Epithelial cell of esophagus (primary cell): ENCODE data around the gene SLC29A4.
A peak's percentile ranks its signal among the peaks of the same experiment; 100 is the strongest.
"Not testable (repeated sequence)": the region's sequence is repeated elsewhere in the genome, so short reads cannot be mapped to it uniquely, and the experiment has no call there.

Experiments
- DNase-seq: peaks from one replicate; pipeline ENCODE4 v3.0.0; 2010; ENCODE audit warnings: low read depth
- H3K4me3 ChIP-seq: 2 replicates; pipeline ENCODE4 v1.5.1; 2011; ENCODE audit warnings: mild to moderate bottlenecking, low read length, control low read depth
- TF ChIP-seq, protein P1 (sequence below): IDR thresholded peaks from 2 replicates; pipeline ENCODE4 v1.5.1; 2011; ENCODE audit warnings: low read depth, mild to moderate bottlenecking, low read length, control low read depth, inconsistent platforms; ENCODE audit not compliant: insufficient read depth; ENCODE audit errors: missing control alignments

Gene SLC29A4

DNA sequence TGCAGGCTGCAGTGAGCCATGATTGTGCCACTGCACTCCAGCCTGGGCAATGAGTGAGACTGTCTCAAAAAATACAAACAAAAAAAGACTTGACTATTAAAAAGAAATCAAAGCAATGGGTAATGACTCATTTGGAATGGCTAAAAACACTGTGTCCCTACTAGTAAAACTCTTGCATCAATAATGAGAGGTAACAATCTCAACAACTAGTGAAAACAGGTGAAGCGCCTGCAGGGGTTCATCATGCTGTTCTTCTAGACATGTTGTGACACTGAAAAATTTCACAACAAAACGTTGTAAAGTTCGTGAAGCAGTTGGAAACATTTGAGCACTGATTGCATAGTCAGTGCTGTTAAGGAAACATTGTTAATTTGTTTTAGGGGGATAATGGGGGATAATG lies 26.9 kb upstream of the SLC29A4 start:
- H3K4me3 ChIP-seq: no peak overlapping the region
- peak; percentile 91 for DNase-seq
- TF ChIP-seq, protein P1, sequence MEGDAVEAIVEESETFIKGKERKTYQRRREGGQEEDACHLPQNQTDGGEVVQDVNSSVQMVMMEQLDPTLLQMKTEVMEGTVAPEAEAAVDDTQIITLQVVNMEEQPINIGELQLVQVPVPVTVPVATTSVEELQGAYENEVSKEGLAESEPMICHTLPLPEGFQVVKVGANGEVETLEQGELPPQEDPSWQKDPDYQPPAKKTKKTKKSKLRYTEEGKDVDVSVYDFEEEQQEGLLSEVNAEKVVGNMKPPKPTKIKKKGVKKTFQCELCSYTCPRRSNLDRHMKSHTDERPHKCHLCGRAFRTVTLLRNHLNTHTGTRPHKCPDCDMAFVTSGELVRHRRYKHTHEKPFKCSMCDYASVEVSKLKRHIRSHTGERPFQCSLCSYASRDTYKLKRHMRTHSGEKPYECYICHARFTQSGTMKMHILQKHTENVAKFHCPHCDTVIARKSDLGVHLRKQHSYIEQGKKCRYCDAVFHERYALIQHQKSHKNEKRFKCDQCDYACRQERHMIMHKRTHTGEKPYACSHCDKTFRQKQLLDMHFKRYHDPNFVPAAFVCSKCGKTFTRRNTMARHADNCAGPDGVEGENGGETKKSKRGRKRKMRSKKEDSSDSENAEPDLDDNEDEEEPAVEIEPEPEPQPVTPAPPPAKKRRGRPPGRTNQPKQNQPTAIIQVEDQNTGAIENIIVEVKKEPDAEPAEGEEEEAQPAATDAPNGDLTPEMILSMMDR: no peak

DNA sequence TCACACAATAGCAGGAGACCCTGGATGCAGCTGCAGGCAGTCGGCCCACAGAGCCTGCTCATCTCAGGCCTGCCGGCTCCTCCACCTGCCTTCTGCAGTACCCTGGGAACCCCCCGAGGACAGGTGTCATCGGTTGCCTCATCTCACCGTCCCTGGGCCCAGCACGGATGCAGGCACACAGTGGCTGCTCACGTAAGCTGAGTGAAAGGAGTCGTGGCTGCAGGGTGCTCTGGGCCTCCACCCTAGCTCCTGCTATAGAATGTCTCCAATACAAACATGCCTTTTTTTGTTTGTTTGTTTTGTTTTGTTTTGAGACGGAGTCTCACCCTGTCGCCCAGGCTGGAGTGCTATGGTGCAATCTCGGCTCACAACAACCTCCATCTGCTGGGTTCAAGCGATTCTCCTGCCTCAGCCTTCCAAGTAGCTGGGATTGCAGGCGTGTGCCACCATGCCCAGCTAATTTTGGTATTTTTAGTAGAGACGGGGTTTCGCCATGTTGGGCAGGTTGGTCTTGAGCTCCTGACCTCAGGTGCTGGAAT lies 22.1 kb upstream of the SLC29A4 start:
- not testable (repeated sequence) for H3K4me3 ChIP-seq, DNase-seq

DNA sequence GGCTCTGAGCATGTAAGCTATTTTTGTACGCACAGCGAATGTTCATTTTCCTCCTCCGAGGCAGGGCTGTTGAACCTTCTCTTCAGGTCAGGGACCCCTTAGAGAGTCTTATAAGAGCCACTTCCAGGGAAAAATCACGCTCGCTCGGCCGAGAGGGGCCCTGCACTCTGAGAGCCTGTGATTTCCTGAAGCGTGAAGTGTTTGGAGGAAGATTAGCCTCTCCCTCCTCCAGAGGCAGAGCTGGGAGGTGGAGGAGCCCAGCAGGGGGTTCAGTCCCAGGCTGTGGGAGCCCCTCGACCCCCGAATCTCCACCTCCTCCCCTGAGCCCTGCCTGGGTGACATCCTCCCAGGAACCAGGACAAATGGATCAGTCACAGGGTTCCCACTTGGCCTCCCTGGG lies 19.7 kb upstream of the SLC29A4 start:
- H3K4me3 ChIP-seq, DNase-seq: not testable (repeated sequence)

DNA sequence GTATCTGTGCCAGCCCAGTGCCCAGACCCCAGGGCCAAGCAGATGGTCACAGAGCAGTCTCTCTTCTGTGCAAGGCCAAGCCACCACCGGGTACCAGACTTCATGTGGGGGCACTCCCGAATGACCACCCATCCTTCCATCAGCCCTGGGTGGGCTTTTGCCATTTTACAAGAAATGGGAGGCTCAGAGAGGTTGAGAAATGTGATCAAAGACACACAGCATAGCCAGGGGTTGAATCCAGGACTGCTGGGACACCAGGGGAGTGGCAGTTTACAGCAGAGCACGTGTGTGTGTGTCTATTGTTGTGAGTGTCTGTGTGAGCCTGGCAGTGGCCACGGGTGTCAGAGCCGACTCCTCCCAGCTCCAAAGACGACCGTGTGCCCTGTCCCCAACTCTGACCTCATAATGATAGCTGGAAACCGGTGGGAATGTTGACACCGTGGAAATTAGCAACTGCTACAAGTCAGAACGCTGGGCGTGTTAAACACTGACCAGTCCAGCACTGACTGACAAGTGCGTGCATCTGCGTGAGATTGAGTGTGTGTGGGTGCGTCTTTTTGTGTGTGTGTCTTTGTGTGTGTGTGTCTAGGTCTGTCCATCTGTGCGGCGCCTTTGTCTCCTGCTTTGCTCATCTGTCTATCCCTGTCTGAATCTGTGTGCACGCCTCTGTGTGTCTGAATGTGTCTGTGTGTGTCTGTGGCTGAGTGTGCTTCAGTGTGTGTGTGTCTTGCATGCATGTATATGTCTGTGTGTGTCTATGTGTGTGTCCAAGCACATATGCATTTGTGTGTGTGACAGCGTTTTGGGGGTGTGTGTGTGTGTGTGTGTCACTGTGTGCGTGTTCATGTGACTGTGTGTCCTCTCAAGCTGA lies 17.2 kb upstream of the SLC29A4 start:
- H3K4me3 ChIP-seq: no peak overlapping the region
- no peak for DNase-seq
- TF ChIP-seq, protein P1: no peak

DNA sequence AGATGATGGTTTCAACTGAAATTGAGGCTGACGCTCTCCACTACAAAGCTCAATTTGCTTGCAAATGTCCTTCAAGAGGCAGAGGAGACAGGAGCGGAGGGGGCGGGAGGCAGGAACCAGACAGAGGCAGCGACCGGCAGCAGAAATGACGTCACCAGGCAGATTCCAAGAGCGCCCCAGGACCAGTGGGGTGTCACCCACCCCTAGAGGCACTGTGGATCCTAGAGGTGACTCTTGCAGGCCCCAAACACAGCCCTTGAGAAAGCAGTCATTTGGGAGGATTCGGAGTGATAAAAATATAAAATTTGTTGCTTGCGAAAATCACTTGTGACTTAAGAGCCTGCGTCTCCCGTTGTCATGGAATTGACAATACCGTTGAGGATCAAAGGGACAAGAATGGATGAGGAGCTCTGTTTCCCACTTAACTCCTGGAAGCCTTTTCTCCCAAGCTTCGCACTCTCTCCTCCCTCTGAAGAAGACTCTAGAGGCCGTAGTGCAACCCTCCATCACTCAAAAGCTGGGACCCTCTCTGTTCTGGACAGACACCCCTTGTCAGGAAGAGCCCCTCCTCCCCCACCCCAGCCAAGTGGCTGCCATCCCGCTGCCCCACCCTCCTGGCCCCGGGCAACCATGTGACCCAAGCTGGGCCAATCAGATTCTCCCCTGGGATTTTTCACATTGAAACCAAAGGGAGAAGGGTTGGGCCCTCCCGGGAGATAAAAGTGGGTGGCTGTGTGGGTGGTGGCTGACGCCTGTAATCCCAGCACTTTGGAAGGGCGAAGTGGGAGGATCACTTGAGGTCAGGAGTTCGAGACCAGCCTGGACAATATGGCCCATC lies 16.3 kb upstream of the SLC29A4 start:
- DNase-seq: no peak
- no peak overlapping the region for H3K4me3 ChIP-seq
- TF ChIP-seq, protein P1: no peak

DNA sequence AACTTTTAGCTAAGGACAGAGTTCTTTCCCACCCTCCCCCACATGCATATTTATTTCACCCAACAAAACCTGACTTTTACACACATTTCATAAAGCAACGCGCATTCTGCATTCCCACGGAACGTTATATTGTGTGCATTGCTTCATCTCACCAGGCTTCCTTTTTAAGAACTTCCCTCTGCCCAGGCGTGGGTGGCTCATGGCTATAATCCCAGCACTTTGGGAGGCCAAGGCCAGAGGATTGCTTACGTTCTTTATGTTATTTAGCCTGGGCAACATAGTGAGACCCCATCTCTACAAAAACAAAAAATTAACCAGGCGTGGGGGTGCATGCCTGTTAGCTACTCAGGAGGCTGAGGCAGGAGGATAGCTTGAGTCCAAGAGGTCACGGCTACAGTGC lies 14.9 kb upstream of the SLC29A4 start:
- H3K4me3 ChIP-seq, DNase-seq: not testable (repeated sequence)

DNA sequence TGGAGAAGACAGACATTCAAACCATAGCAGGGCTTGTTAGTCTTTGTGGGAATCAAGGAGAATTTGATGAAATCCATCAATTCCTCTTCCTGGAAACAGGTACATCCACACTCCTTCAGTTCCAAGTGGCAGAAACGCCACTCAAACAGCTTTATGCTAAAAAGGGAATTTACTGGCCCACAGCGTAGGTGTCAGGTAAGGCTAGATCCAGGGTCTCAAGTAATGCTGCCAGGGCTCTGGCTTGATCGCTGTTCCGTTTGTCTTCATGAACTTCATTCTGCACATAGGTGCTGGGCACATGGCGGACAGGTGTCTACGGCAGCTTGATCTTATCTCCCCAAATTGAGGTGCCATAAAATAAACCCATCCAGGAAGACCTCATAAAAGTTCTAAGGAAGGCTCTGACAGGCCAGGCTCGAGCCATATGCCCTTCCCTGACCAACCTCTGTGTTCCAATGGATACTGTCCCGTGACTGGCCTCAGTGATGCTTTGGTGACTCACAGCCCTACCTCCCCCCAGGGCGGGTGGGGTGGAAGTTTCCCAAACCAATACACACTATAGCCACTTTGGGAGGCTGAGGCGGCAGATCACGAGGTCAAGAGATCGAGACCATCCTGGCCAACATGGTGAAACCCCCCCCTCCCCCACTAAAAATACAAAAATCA lies 12.6 kb upstream of the SLC29A4 start:
- not testable (repeated sequence) for DNase-seq, H3K4me3 ChIP-seq

DNA sequence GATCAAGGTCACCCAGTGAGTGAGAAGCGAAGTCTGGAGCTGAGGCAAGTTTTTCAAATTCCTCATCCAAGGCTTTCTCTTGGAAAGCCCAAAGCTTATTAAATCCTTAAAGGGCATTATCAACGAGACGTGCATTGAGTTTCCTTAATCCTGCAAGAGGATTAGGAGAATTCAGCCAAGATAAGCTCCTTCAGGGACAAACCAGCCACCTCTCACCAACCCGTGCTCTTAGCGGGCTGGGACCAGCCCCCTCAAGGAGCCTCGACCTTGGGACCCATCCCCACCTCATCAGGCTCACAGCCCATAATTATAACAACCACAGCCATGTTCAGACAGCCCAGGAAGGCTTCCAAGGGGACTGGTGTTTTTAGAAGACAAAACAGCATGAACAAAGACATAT lies 12.0 kb upstream of the SLC29A4 start:
- no peak for DNase-seq
- no peak overlapping the region for H3K4me3 ChIP-seq
- TF ChIP-seq, protein P1: no peak

DNA sequence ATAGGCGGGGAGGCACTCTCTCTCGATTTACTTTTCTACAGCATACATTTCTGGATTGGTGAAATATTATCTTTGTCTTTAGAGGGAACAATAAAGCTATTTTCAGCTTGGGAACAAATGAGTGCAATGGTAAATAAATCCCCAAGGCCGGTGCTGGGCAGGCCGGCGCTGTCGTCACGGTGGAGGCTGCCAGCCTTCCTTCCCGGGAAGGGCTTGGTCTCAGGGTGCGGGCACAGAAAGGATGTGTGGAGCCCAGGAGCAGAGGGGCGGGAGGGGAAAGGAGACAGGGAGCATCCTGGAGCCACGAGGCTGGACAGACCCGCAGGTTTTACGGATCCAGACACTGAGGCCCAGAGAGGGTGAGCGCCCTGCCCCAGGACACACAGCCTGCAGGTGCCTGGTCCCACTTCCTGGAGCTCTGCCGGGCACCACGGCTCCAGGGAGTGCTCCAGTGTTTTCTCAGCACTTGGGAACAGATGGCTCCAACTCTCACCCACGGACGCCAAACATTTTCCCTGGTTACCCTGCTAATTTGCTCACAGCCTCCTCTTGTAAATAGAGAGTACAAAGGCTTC lies 8.8 kb upstream of the SLC29A4 start:
- H3K4me3 ChIP-seq, DNase-seq: not testable (repeated sequence)
